SH-SY5Y (cell line): ENCODE data around the gene TECTA.

Source experiments
- GATA2 ChIP-seq: IDR thresholded peaks from 2 replicates; pipeline ENCODE4 v1.6.1; 2011; ENCODE audit warnings: mild to moderate bottlenecking, low read depth, low read length
- GATA3 ChIP-seq: IDR thresholded peaks from 2 replicates; pipeline ENCODE4 v1.6.1; 2011; ENCODE audit warnings: low read depth, mild to moderate bottlenecking, low read length, moderate library complexity

- no peak for TF ChIP-seq GATA2
- no peak for TF ChIP-seq GATA3
Observed at GRCh38 chr11:121159741-121160140, 58.7 kb downstream of the TECTA start.
